Caco-2 (cell line): ENCODE results near the gene SCAMP1. TPM values are rescaled to one million over a fixed set of nuclear protein-coding genes. Genes with fewer than 3 reads are reported as not detected.

Source experiments
- BruUV-seq: library from RNA; stranded (reverse); fragments of 400-500 nt; replicated peaks from 2 replicates; lab custom pipeline; 2021; lab: Mats Ljungman, UMichigan
- CTCF ChIA-PET: fragments of 300-600 bp; sonication (Branson Sonifier 250); formaldehyde crosslinking; loops from one replicate; lab custom pipeline; 2022; ENCODE audit warnings: antibody characterized with exemption; lab: Charles Lee
- POLR2A ChIA-PET: fragments of 300-600 bp; sonication (Branson Sonifier 250); formaldehyde crosslinking; loops from one replicate; lab custom pipeline; 2022; ENCODE audit warnings: antibody characterized with exemption; lab: Charles Lee
- DNase-seq, 2 experiments: peaks; one replicate each; pipeline versions ENCODE4 v3.0.0 to v3.0.0-alpha.2; 2020 to 2022
- H3K27me3 ChIP-seq: replicated peaks from 2 replicates; pipeline ENCODE4 v1.6.0; 2011; ENCODE audit warnings: low read length; ENCODE audit not compliant: control insufficient read depth, insufficient read depth
- H3K36me3 ChIP-seq: 2 replicates; pipeline ENCODE4 v1.5.1; 2011; ENCODE audit warnings: low read length; ENCODE audit not compliant: control insufficient read depth, insufficient read depth
- H3K4me1 ChIP-seq: fragments of 250-450 bp; sonication (Bioruptor Pico); 2 replicates; pipeline ENCODE4 v1.5.1; 2020; ENCODE audit warnings: mild to moderate bottlenecking
- H3K4me3 ChIP-seq: 2 replicates; pipeline ENCODE4 v1.5.1; 2011; ENCODE audit warnings: low read depth, mild to moderate bottlenecking, control low read depth, low read length
- H3K9me3 ChIP-seq: fragments of 250-450 bp; sonication (Bioruptor Pico); 2 replicates; pipeline ENCODE4 v1.5.1; 2020; ENCODE audit warnings: mild to moderate bottlenecking, moderate library complexity
- H3K27ac Mint-ChIP-seq: one replicate; pipeline ENCODE4 v1.8.0; 2022; ENCODE audit warnings: mixed read lengths; ENCODE audit not compliant: unreplicated experiment
- H3K27me3 Mint-ChIP-seq: one replicate; pipeline ENCODE4 v1.8.0; 2022; ENCODE audit warnings: mixed read lengths; ENCODE audit not compliant: insufficient read depth, unreplicated experiment
- H3K36me3 Mint-ChIP-seq: one replicate; pipeline ENCODE4 v1.8.0; 2022; ENCODE audit warnings: mild to moderate bottlenecking, mixed read lengths; ENCODE audit not compliant: insufficient read depth, unreplicated experiment
- H3K4me1 Mint-ChIP-seq: one replicate; pipeline ENCODE4 v1.8.0; 2022; ENCODE audit warnings: low read depth, mixed read lengths; ENCODE audit not compliant: unreplicated experiment
- H3K4me3 Mint-ChIP-seq: one replicate; pipeline ENCODE4 v1.8.0; 2022; ENCODE audit warnings: mild to moderate bottlenecking, moderate library complexity, mixed read lengths; ENCODE audit not compliant: unreplicated experiment
- H3K9me3 Mint-ChIP-seq: one replicate; pipeline ENCODE4 v1.8.0; 2022; ENCODE audit warnings: mixed read lengths; ENCODE audit not compliant: unreplicated experiment
- intact Hi-C: fragments of 100-400 bp; cut with micrococcal nuclease; formaldehyde crosslinking; loops from one replicate; pipeline ENCODE4 v1.10.0; 2022; ENCODE audit not compliant: unreplicated experiment
- total RNA-seq: library from RNA; stranded (reverse); gene quantifications from 2 replicates; pipeline ENCODE4 v1.2.3, GENCODE V29; 2022
- TF ChIP-seq, protein P1 (sequence below), 2 experiments: fragments of 200-600 bp in 1 of 2; IDR thresholded peaks; 1 replicate in 1 of 2; 2 replicates in 1 of 2; pipeline versions ENCODE4 v1.5.1 to v1.8.0; 2011 to 2022; ENCODE audit warnings: antibody characterized with exemption in 1 of 2, control low read depth in 1 of 2, inconsistent platforms in 1 of 2, low read depth in 1 of 2, low read length in 1 of 2, mild to moderate bottlenecking in 1 of 2, moderate library complexity in 1 of 2; ENCODE audit not compliant: insufficient read depth in 1 of 2, severe bottlenecking in 1 of 2, unreplicated experiment in 1 of 2

The SCAMP1 gene
- total RNA-seq, 1 experiment from 2014 or later = 21.3 TPM

DNA sequence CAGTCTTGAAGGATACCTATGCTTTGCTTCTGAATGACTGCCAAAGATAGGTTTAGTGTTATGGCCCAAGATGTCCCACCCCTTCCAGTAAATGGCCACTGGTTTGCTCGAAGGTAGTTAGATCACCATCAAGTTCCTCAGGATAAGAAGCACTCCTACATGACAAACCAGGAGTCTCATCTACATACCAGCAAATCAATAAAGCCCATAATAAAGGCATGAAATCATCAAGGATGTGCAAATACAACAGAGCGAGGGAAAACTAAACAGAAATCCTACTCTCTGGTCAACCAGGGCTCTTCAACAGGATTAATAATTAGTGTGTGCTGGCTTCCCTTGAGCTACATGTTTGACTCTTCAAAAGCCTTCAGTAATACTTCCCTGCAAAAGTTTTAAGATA lies 147.1 kb downstream of the SCAMP1 start:
- no peaks in the 10 kb centered on the region for H3K9me3 Mint-ChIP-seq
- peaks cover 56% of the 10 kb centered on the region for H3K4me1 ChIP-seq
- TF ChIP-seq, protein P1, sequence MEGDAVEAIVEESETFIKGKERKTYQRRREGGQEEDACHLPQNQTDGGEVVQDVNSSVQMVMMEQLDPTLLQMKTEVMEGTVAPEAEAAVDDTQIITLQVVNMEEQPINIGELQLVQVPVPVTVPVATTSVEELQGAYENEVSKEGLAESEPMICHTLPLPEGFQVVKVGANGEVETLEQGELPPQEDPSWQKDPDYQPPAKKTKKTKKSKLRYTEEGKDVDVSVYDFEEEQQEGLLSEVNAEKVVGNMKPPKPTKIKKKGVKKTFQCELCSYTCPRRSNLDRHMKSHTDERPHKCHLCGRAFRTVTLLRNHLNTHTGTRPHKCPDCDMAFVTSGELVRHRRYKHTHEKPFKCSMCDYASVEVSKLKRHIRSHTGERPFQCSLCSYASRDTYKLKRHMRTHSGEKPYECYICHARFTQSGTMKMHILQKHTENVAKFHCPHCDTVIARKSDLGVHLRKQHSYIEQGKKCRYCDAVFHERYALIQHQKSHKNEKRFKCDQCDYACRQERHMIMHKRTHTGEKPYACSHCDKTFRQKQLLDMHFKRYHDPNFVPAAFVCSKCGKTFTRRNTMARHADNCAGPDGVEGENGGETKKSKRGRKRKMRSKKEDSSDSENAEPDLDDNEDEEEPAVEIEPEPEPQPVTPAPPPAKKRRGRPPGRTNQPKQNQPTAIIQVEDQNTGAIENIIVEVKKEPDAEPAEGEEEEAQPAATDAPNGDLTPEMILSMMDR (IDR thresholded peaks at IDR 0.05; ENCODE audit: insufficient read depth in 1 of 2, low read depth in 1 of 2, low read length in 1 of 2, severe bottlenecking in 1 of 2, unreplicated experiment in 1 of 2) = no peak
- peak overlapping the region; percentile 63 for H3K27ac Mint-ChIP-seq
- H3K4me1 Mint-ChIP-seq = peaks cover 32% of the 10 kb centered on the region
- ChIA-PET CTCF (no interaction called here), POLR2A (no interaction called here)
- no peaks in the 10 kb centered on the region for H3K9me3 ChIP-seq
- intact Hi-C loops = no loop called here
- H3K27me3 Mint-ChIP-seq = no peaks in the 10 kb centered on the region
- BruUV-seq = no TSS peak
- H3K36me3 Mint-ChIP-seq = peaks cover 38% of the 10 kb centered on the region
- no peaks in the 10 kb centered on the region for H3K27me3 ChIP-seq
- H3K4me3 Mint-ChIP-seq = peak overlapping the region; percentile 50
- no peaks in the 10 kb centered on the region; the same call in 1 of the 2 replicates for H3K36me3 ChIP-seq
- DNase-seq = no peak
- H3K4me3 ChIP-seq = no peak overlapping the region

DNA sequence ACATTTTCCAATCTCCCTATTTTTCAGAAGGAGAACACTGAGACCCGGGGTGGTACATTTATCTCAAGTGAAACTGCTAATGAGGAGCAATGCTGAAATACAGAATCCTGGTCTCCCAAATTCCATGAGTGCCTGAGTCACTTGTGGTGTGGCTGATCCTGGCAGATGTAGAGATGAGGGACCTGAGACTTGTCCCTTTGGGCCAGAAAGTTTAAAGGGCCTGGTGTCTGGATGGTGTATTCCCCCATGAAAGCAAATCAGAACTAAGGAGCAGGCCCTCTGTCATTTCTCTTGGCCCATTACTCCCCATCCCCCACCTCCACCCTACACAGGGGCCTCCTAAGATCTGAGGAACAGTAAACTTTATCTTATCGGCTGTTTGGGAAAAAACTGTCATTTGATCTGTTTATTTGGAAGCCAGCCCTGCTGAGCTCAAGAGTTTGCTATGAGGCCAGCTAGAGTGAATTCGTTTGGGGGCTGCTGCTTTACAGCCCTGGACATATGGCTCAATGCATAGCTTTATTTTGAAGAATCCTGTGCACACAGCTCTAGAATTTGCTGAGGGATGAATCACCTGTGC lies 147.9 kb downstream of the SCAMP1 start:
- H3K27me3 Mint-ChIP-seq = no peaks in the 10 kb centered on the region
- peak overlapping the region; percentile 63 for H3K27ac Mint-ChIP-seq
- no peak overlapping the region for H3K4me3 ChIP-seq
- peak; percentile 72 to 73 for DNase-seq
- H3K4me3 Mint-ChIP-seq = peak overlapping the region; percentile 50
- H3K36me3 ChIP-seq = no peaks in the 10 kb centered on the region; the same call in 1 of the 2 replicates
- TF ChIP-seq, protein P1 (IDR thresholded peaks at IDR 0.05; ENCODE audit: insufficient read depth in 1 of 2, low read depth in 1 of 2, low read length in 1 of 2, severe bottlenecking in 1 of 2, unreplicated experiment in 1 of 2) = no peak
- peaks cover 32% of the 10 kb centered on the region for H3K4me1 Mint-ChIP-seq
- BruUV-seq = TSS peak; percentile 6
- intact Hi-C loops = loop anchor here (1.0 kb wide), 2 partner anchors 9 to 10 kb away; no protein-coding TSS in a partner anchor
- peaks cover 38% of the 10 kb centered on the region for H3K36me3 Mint-ChIP-seq
- no peaks in the 10 kb centered on the region for H3K9me3 ChIP-seq
- ChIA-PET POLR2A (no interaction called here), CTCF (interaction anchor here (1.0 to 1.6 kb wide), 4 partner anchors 25 to 40 kb away, joined by 3 to 5 read pairs (median 4); no protein-coding TSS in a partner anchor)
- H3K27me3 ChIP-seq = no peaks in the 10 kb centered on the region
- no peaks in the 10 kb centered on the region for H3K9me3 Mint-ChIP-seq
- H3K4me1 ChIP-seq = peaks cover 56% of the 10 kb centered on the region

DNA sequence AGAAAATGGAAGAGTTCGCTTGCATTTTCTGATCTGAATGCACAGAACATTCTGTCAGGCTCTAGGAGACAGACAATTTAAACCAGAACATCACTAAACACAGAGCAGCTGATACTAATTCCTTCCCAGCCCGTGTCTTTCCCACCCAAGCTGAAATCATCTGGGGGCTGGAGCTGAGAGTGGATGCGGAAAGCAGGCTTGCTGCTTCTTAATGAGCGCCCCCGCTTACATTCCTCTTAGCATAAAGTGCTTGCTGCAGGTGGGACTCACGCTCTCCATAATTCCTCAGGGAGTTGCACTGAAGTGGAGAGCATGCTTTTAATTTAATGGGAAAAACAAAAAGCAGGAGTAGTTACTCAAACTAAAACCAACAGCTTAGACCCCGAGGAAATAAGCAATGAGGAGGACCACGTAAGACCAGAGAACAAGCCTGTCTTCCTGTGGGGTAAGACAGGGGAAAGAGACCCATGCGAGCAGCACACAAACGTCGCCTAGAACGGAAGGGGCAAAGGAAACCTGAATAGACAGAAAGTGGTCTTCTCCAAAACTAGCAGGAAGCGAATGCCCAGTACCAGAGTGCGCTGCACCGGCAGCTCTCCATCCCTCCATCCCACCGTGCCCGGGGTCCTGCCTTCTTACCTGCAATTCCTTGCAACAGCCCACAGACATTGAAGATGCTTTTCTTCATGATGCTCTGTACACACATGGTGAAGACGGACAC lies 148.9 kb downstream of the SCAMP1 start:
- CTCF ChIA-PET = interaction anchor here (1.0 to 1.6 kb wide), 3 partner anchors 24 to 41 kb away, joined by 3 to 5 read pairs (median 4); no protein-coding TSS in a partner anchor
- BruUV-seq = no TSS peak
- peaks cover 32% of the 10 kb centered on the region for H3K4me1 Mint-ChIP-seq
- peaks cover 33% of the 10 kb centered on the region for H3K36me3 Mint-ChIP-seq
- POLR2A ChIA-PET = no interaction called here
- no peaks in the 10 kb centered on the region for H3K27me3 Mint-ChIP-seq
- H3K9me3 Mint-ChIP-seq = no peaks in the 10 kb centered on the region
- Histone ChIP-seq H3K36me3 (no peaks in the 10 kb centered on the region; the same call in 1 of the 2 replicates), H3K27me3 (no peaks in the 10 kb centered on the region), H3K9me3 (no peaks in the 10 kb centered on the region), H3K4me1 (peaks cover 53% of the 10 kb centered on the region), H3K4me3 (no peak overlapping the region)
- intact Hi-C loops = no loop called here
- DNase-seq = no peak
- TF ChIP-seq, protein P1 (IDR thresholded peaks at IDR 0.05; ENCODE audit: insufficient read depth in 1 of 2, low read depth in 1 of 2, low read length in 1 of 2, severe bottlenecking in 1 of 2, unreplicated experiment in 1 of 2) = no peak
- peak overlapping the region; percentile 63 for H3K27ac Mint-ChIP-seq
- peak overlapping the region; percentile 50 for H3K4me3 Mint-ChIP-seq
